Parathyroid adenoma (tissue), 2 donors: ENCODE results near the gene GPC3.

Experiments
- H2AFZ ChIP-seq: fragments of 300-600 bp; sonication (generic); one replicate; pipeline ENCODE4 v1.7.0; 2017; ENCODE audit warnings: antibody characterized with exemption, mild to moderate bottlenecking
- H3K27ac ChIP-seq: fragments of 300-600 bp; sonication (generic); one replicate; pipeline ENCODE4 v1.7.0; 2017
- H3K27me3 ChIP-seq: fragments of 300-600 bp; sonication (generic); one replicate; pipeline ENCODE4 v1.7.0; 2017; ENCODE audit warnings: low read length; ENCODE audit not compliant: control insufficient read depth, insufficient read depth
- H3K36me3 ChIP-seq: fragments of 300-600 bp; sonication (generic); one replicate; pipeline ENCODE4 v1.7.0; 2017; ENCODE audit warnings: low read length; ENCODE audit not compliant: control insufficient read depth, insufficient read depth
- H3K4me1 ChIP-seq: fragments of 300-600 bp; sonication (generic); one replicate; pipeline ENCODE4 v1.7.0; 2017; ENCODE audit warnings: control low read depth
- H3K4me2 ChIP-seq: fragments of 300-600 bp; sonication (generic); one replicate; pipeline ENCODE4 v1.7.0; 2017; ENCODE audit warnings: low read length
- H3K4me3 ChIP-seq: fragments of 300-600 bp; sonication (generic); one replicate; pipeline ENCODE4 v1.7.0; 2017; ENCODE audit warnings: low read depth, low read length
- H3K79me2 ChIP-seq: fragments of 300-600 bp; sonication (generic); one replicate; pipeline ENCODE4 v1.7.0; 2017; ENCODE audit warnings: control low read depth
- H3K9ac ChIP-seq: fragments of 300-600 bp; sonication (generic); one replicate; pipeline ENCODE4 v1.7.0; 2017; ENCODE audit warnings: mild to moderate bottlenecking
- H3K9me3 ChIP-seq: fragments of 300-600 bp; sonication (generic); one replicate; pipeline ENCODE4 v1.7.0; 2017; ENCODE audit warnings: low read length; ENCODE audit not compliant: control insufficient read depth
- TF ChIP-seq, protein P1 (sequence below): fragments of 300-600 bp; sonication (generic); IDR thresholded peaks from one replicate; pipeline ENCODE4 v1.7.0; 2017; ENCODE audit warnings: antibody characterized with exemption, mild to moderate bottlenecking
- donor health status: primary hyperparathyroidism.

The GPC3 gene

DNA sequence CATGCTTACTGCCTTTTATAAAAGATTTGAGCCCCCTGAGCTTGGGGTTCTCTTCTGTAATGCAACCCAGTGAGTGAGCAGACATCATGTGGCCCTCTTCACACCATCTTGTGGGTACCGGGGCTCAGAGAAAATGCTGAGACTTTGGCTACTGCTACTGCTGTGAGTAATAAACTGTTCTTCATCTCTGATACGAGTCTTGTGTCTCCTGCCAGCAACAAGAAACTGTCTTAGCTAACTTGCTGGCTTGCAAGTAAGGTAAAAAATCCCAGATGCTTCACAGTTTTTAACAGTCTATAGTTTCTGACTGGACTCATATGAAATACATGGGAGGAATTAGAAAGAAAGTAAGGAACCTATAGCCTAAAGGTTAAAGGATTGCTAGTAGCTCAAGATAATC, 148.3 kb downstream of the GPC3 start:
- Histone ChIP-seq H3K4me2 (no peak overlapping the region), H3K79me2 (no peaks in the 10 kb centered on the region), H3K4me1 (no peaks in the 10 kb centered on the region), H3K9me3 (no peaks in the 10 kb centered on the region), H3K27ac (no peak overlapping the region), H2AFZ (no peak overlapping the region), H3K4me3 (no peak overlapping the region), H3K9ac (no peak overlapping the region), H3K36me3 (no peaks in the 10 kb centered on the region), H3K27me3 (no peaks in the 10 kb centered on the region)
- TF ChIP-seq, protein P1, sequence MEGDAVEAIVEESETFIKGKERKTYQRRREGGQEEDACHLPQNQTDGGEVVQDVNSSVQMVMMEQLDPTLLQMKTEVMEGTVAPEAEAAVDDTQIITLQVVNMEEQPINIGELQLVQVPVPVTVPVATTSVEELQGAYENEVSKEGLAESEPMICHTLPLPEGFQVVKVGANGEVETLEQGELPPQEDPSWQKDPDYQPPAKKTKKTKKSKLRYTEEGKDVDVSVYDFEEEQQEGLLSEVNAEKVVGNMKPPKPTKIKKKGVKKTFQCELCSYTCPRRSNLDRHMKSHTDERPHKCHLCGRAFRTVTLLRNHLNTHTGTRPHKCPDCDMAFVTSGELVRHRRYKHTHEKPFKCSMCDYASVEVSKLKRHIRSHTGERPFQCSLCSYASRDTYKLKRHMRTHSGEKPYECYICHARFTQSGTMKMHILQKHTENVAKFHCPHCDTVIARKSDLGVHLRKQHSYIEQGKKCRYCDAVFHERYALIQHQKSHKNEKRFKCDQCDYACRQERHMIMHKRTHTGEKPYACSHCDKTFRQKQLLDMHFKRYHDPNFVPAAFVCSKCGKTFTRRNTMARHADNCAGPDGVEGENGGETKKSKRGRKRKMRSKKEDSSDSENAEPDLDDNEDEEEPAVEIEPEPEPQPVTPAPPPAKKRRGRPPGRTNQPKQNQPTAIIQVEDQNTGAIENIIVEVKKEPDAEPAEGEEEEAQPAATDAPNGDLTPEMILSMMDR = no peak

DNA sequence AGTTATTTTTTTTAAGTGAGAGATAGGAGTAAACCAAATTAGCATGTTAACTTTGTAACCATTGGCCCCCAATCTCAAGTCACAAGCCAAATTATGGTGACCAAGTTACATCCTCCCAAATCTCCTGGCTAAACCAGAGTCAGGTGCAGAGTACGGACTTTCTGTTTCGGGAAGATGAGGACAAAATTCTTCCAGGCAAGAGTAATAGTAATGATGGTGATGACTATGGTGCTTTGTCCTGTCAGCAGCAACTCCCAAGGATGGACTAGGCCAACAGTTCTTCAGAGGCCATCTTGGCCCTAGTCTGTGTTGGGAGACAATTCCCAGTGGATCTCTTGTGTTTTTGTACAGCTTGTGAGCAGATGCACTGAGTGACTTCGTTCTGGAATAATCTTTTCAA, 148.8 kb downstream of the GPC3 start:
- H2AFZ ChIP-seq = no peak overlapping the region
- no peak overlapping the region for H3K27ac ChIP-seq
- H3K4me3 ChIP-seq = no peak overlapping the region
- H3K4me1 ChIP-seq = no peaks in the 10 kb centered on the region
- H3K27me3 ChIP-seq = no peaks in the 10 kb centered on the region
- H3K4me2 ChIP-seq = no peak overlapping the region
- no peaks in the 10 kb centered on the region for H3K9me3 ChIP-seq
- TF ChIP-seq, protein P1 = no peak
- no peaks in the 10 kb centered on the region for H3K79me2 ChIP-seq
- H3K9ac ChIP-seq = no peak overlapping the region
- H3K36me3 ChIP-seq = no peaks in the 10 kb centered on the region

DNA sequence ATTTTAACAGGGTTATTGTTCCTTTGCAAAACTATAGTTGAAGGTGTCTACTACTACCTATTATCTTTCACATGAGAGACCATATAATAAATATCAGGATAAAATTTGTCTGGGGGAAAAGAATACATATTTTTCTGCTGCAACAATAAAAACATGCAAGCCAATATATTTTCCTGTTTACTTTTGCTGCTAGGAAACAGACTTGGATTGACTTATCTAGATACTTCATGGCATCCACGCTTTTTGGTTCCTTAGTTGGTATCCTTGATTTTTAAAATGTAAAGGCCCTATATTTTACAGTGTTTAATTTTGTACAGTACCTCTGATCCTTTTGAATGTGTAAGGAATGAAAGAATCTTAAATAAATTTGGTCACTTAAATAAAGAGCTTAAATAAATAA, 150.6 kb downstream of the GPC3 start:
- Histone ChIP-seq H3K4me1 (no peaks in the 10 kb centered on the region), H3K36me3 (no peaks in the 10 kb centered on the region), H2AFZ (no peak overlapping the region), H3K9me3 (no peaks in the 10 kb centered on the region), H3K4me3 (no peak overlapping the region), H3K27ac (no peak overlapping the region), H3K4me2 (no peak overlapping the region), H3K27me3 (no peaks in the 10 kb centered on the region), H3K9ac (no peak overlapping the region), H3K79me2 (no peaks in the 10 kb centered on the region)
- TF ChIP-seq, protein P1 = no peak

DNA sequence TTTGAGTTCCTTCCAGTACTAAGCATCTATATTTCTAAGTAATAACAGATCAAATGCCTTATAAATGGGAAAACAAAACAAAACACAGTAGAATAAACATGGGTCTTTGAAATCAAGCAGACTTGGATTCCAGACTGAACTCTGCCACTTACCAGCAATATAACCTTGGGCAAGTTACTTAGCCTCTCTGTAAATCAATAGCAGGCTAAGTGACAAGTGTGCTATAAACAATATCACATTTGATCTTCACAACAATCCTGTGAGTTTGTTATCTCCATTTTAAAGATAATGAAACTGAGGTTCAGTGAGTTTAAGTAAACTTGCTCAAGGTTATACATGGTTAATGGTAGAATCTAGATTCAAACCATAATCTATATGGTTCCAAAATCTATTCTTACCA, 165.8 kb downstream of the GPC3 start:
- TF ChIP-seq, protein P1 = no peak
- no peaks in the 10 kb centered on the region for H3K9me3 ChIP-seq
- H3K27me3 ChIP-seq = no peaks in the 10 kb centered on the region
- H3K4me2 ChIP-seq = no peak overlapping the region
- no peak overlapping the region for H3K4me3 ChIP-seq
- H3K27ac ChIP-seq = no peak overlapping the region
- H3K36me3 ChIP-seq = no peaks in the 10 kb centered on the region
- no peaks in the 10 kb centered on the region for H3K79me2 ChIP-seq
- H2AFZ ChIP-seq = no peak overlapping the region
- H3K4me1 ChIP-seq = no peaks in the 10 kb centered on the region
- H3K9ac ChIP-seq = no peak overlapping the region

DNA sequence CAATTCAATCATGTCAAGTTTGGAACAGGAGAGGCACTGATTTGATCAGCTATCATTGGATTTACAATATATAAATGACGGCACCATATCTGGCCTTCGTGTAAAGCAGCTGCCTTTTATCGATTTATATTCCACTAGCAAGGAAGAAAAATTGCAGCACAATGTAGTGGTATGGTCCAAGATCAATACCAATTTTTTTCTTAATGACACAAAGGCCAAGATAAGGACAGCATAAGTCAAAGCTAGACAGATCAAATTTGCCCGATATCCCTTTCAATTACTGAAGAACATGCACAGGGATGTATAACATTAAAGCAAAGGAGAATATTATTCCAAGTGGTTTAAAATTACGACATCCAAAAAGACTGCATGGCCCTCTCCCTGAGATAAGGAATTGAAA, 167.4 kb downstream of the GPC3 start:
- H3K9me3 ChIP-seq = no peaks in the 10 kb centered on the region
- H3K36me3 ChIP-seq = no peaks in the 10 kb centered on the region
- H3K4me2 ChIP-seq = no peak overlapping the region
- no peaks in the 10 kb centered on the region for H3K4me1 ChIP-seq
- H3K27me3 ChIP-seq = no peaks in the 10 kb centered on the region
- TF ChIP-seq, protein P1 = no peak
- no peak overlapping the region for H3K9ac ChIP-seq
- H3K27ac ChIP-seq = no peak overlapping the region
- H3K79me2 ChIP-seq = no peaks in the 10 kb centered on the region
- no peak overlapping the region for H2AFZ ChIP-seq
- H3K4me3 ChIP-seq = no peak overlapping the region
